Measurements from ENCODE around the gene EGFR. TPM values are rescaled to one million over a fixed set of nuclear protein-coding genes. Genes with fewer than 3 reads are reported as not detected.

EGFR gene
- total RNA-seq, 2 experiments from 2014 or later = 0.09 TPM; not detected in 1

DNA sequence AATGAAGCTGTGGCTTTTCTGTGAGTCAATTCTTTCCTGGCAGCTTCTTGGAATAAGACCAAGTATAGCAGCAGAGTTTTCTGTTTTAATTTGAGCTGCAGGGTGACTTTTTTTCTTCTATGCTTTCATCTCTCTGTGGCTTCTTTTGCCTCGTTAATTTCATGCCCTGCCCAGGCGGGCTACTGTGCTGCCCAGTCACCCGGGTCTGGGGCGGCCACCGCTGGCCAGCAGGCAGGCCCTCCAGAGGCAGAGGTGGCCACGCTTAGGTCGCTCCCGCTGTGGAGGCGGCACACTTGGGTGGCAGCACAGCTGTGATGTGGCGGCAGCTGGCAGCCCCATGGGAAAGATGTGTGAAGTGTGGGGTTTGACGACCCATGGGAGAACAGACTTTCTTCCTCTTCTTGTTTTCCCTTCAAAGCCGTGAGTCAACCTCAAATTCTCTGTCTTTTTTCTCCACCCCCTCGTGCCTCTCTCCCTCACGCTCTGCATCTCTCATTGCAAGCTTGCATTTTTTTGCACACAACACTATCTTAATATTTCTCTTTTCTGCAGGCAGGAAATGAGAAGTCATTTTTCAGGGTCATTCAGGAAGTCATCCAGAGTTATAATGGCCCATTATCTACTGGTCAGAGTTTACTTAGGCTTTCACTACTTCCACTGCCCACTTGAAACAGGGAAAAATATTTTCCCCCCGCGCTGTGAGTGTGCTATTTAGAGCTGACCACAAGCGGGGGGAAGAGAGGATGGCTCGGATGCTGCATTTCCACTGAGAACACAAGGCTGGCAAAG, 67.8 kb downstream of the EGFR start:
- CTCF ChIA-PET = interaction anchor here (1.2 to 1.3 kb wide), 3 partner anchors 10 to 169 kb away, joined by 3 to 6 read pairs (median 6); no protein-coding TSS in a partner anchor

GRCh38 chr7:55087521-55087961, 68.7 kb downstream of the EGFR start:
- peaks cover 15% of the 10 kb centered on the region for H3K4me1 Mint-ChIP-seq
- H3K27ac Mint-ChIP-seq = no peak overlapping the region
- no peaks in the 10 kb centered on the region for H3K9me3 Mint-ChIP-seq (ENCODE audit: low read depth)
- peaks cover 19% of the 10 kb centered on the region for H3K27me3 Mint-ChIP-seq
- H3K4me3 Mint-ChIP-seq = no peak overlapping the region
- CTCF ChIA-PET = no interaction called here
- no peak for DNase-seq
- H3K36me3 Mint-ChIP-seq (ENCODE audit: low read depth) = no peaks in the 10 kb centered on the region
- POLR2A ChIA-PET = no interaction called here
- intact Hi-C loops (cut with DNase I, micrococcal nuclease) = loop anchor here (2.0 to 5.0 kb wide), 3 partner anchors 15 to 45 kb away; no protein-coding TSS in a partner anchor
- no peak for ATAC-seq

More for the DNA sequence above, 67.8 kb downstream of the EGFR start:
- Mint-ChIP-seq H3K4me3 (no peak overlapping the region), H3K27ac (peak overlapping the region; percentile 29), H3K27me3 (peaks cover 24% of the 10 kb centered on the region), H3K36me3 (ENCODE audit: low read depth) (no peaks in the 10 kb centered on the region), H3K4me1 (peaks cover 15% of the 10 kb centered on the region), H3K9me3 (ENCODE audit: low read depth) (no peaks in the 10 kb centered on the region)
- intact Hi-C loops (cut with DNase I, micrococcal nuclease) = loop anchor here (1.0 to 5.0 kb wide), 4 partner anchors 12 to 46 kb away; no protein-coding TSS in a partner anchor
- ATAC-seq (peak; percentile 79), DNase-seq (peak; percentile 45)
- POLR2A ChIA-PET = interaction anchor here (0.6 to 0.9 kb wide), 2 partner anchors 91 to 422 kb away, joined by 3 to 4 read pairs; no protein-coding TSS in a partner anchor

GRCh38 chr7:55088107-55088506, 69.3 kb downstream of the EGFR start:
- no peaks in the 10 kb centered on the region for H3K9me3 Mint-ChIP-seq (ENCODE audit: low read depth)
- peaks cover 15% of the 10 kb centered on the region for H3K4me1 Mint-ChIP-seq
- intact Hi-C loops (cut with DNase I, micrococcal nuclease) = loop anchor here in 1 of 2 experiments (5.0 kb wide), 1 partner anchor 44 kb away; no protein-coding TSS in a partner anchor
- POLR2A ChIA-PET = no interaction called here
- no peaks in the 10 kb centered on the region for H3K36me3 Mint-ChIP-seq (ENCODE audit: low read depth)
- ATAC-seq = no peak
- CTCF ChIA-PET = no interaction called here
- no peak for DNase-seq
- no peak overlapping the region for H3K4me3 Mint-ChIP-seq
- no peak overlapping the region for H3K27ac Mint-ChIP-seq
- peaks cover 16% of the 10 kb centered on the region for H3K27me3 Mint-ChIP-seq

GRCh38 chr7:55088620-55089019, 69.8 kb downstream of the EGFR start:
- Mint-ChIP-seq H3K27ac (no peak overlapping the region), H3K4me3 (no peak overlapping the region), H3K4me1 (peaks cover 15% of the 10 kb centered on the region), H3K36me3 (ENCODE audit: low read depth) (no peaks in the 10 kb centered on the region), H3K27me3 (peaks cover 17% of the 10 kb centered on the region), H3K9me3 (ENCODE audit: low read depth) (no peaks in the 10 kb centered on the region)
- DNase-seq (no peak), ATAC-seq (no peak)
- CTCF ChIA-PET = no interaction called here
- intact Hi-C loops (cut with DNase I, micrococcal nuclease) = loop anchor here in 1 of 2 experiments (5.0 kb wide), 1 partner anchor 44 kb away; no protein-coding TSS in a partner anchor
- POLR2A ChIA-PET = interaction anchor here (0.6 kb wide), 1 partner anchor 19 kb away, joined by 3 read pairs; no protein-coding TSS in a partner anchor

DNA sequence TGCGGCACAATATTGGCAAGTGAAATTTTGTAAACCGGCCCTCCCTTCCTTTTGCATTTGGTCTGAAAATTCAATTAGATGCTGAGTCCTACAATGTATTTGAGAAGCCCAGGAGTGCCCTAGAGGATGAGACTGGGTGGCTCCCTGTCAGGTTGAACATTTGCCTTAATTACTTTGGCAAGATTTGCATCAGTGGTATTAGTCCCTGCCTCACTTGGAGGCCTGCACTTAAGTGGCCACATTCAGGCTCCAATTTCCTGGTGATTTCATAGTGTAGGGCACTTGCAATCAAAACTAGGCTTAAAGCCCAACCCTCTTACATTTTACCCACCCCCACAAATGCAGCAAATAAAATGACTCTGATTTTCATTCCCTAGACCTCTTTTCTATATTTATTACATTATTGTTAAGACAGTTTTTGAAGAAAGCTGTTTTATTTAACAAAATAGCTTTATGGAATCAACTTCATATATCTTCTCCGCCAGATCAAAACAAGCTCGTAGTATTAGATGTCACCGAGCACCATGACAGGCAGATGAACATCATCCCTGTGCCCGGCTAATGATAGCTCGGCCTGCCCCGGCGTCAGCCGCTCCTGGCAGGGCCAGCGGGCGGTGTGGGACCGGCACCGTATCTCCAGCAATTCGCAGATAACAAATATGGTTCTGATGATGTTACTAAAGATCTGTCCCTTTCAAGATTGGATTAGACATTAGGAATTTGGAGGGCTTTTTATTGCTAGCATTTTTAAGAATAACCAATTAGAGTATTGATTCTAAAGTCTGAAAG, 73.6 kb downstream of the EGFR start:
- intact Hi-C loops (cut with DNase I, micrococcal nuclease) = no loop called here
- no peaks in the 10 kb centered on the region for H3K36me3 Mint-ChIP-seq (ENCODE audit: low read depth)
- CTCF ChIA-PET = no interaction called here

GRCh38 chr7:55092975-55093373, 74.2 kb downstream of the EGFR start:
- DNase-seq (no peak), ATAC-seq (no peak)
- Mint-ChIP-seq H3K27ac (no peak overlapping the region), H3K27me3 (peaks cover 18% of the 10 kb centered on the region), H3K4me1 (no peaks in the 10 kb centered on the region), H3K4me3 (no peak overlapping the region), H3K9me3 (ENCODE audit: low read depth) (no peaks in the 10 kb centered on the region), H3K36me3 (ENCODE audit: low read depth) (no peaks in the 10 kb centered on the region)
- intact Hi-C loops (cut with DNase I, micrococcal nuclease) = no loop called here
- ChIA-PET POLR2A (no interaction called here), CTCF (no interaction called here)

More for the DNA sequence above, 73.6 kb downstream of the EGFR start:
- POLR2A ChIA-PET = no interaction called here
- H3K27ac Mint-ChIP-seq = no peak overlapping the region
- H3K4me3 Mint-ChIP-seq = no peak overlapping the region
- no peaks in the 10 kb centered on the region for H3K9me3 Mint-ChIP-seq (ENCODE audit: low read depth)
- ATAC-seq (no peak), DNase-seq (no peak)
- peaks cover 3% of the 10 kb centered on the region for H3K4me1 Mint-ChIP-seq
- peaks cover 18% of the 10 kb centered on the region for H3K27me3 Mint-ChIP-seq

DNA sequence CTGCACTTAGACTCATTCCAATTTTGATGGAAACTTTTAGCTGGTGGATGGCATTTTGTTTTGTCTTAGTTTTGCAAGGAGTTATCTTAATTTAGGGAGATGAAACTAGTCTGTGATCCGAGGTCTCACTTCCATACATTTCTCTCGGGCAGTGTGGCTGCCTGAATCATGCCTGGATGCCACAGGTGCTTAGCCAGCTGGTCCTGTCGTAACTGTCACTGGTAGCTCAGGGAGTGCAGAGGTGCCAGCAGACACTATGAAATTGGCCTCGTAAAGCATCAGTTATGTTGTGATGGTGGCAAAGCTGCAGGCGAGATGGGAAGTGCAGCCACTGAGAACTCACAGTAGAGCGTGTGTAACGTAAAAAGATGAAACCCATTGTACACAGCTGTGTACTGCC, 74.9 kb downstream of the EGFR start:
- intact Hi-C loops (cut with DNase I, micrococcal nuclease) = no loop called here
- DNase-seq = no peak
- Mint-ChIP-seq H3K9me3 (ENCODE audit: low read depth) (no peaks in the 10 kb centered on the region), H3K27ac (no peak overlapping the region), H3K4me1 (no peaks in the 10 kb centered on the region), H3K27me3 (peaks cover 18% of the 10 kb centered on the region), H3K4me3 (no peak overlapping the region), H3K36me3 (ENCODE audit: low read depth) (no peaks in the 10 kb centered on the region)
- ATAC-seq = no peak
- ChIA-PET CTCF (interaction anchor here (0.6 kb wide), 1 partner anchor 161 kb away, joined by 3 read pairs; no protein-coding TSS in a partner anchor), POLR2A (no interaction called here)

GRCh38 chr7:55094092-55094690, 75.4 kb downstream of the EGFR start:
- Mint-ChIP-seq H3K4me3 (no peak overlapping the region), H3K27ac (no peak overlapping the region), H3K27me3 (peaks cover 22% of the 10 kb centered on the region), H3K36me3 (ENCODE audit: low read depth) (no peaks in the 10 kb centered on the region), H3K9me3 (ENCODE audit: low read depth) (no peaks in the 10 kb centered on the region), H3K4me1 (no peaks in the 10 kb centered on the region)
- CTCF ChIA-PET = interaction anchor here (0.6 kb wide), 1 partner anchor 160 kb away, joined by 3 read pairs; no protein-coding TSS in a partner anchor
- POLR2A ChIA-PET = no interaction called here
- intact Hi-C loops (cut with DNase I, micrococcal nuclease) = no loop called here
- ATAC-seq (no peak), DNase-seq (no peak)

GRCh38 chr7:55095672-55096071, 76.9 kb downstream of the EGFR start:
- CTCF ChIA-PET = no interaction called here
- intact Hi-C loops (cut with DNase I, micrococcal nuclease) = no loop called here
- Mint-ChIP-seq H3K4me3 (no peak overlapping the region), H3K27ac (no peak overlapping the region), H3K36me3 (ENCODE audit: low read depth) (no peaks in the 10 kb centered on the region), H3K9me3 (ENCODE audit: low read depth) (no peaks in the 10 kb centered on the region), H3K27me3 (peaks cover 24% of the 10 kb centered on the region), H3K4me1 (no peaks in the 10 kb centered on the region)
- POLR2A ChIA-PET = no interaction called here
- ATAC-seq (no peak), DNase-seq (no peak)

- Mint-ChIP-seq H3K9me3 (ENCODE audit: low read depth) (no peaks in the 10 kb centered on the region), H3K36me3 (ENCODE audit: low read depth) (no peaks in the 10 kb centered on the region), H3K27me3 (peaks cover 24% of the 10 kb centered on the region), H3K27ac (no peak overlapping the region), H3K4me3 (no peak overlapping the region), H3K4me1 (no peaks in the 10 kb centered on the region)
- intact Hi-C loops (cut with DNase I, micrococcal nuclease) = no loop called here
- CTCF ChIA-PET = no interaction called here
- ATAC-seq (no peak), DNase-seq (no peak)
- POLR2A ChIA-PET = no interaction called here
These were observed 77.5 kb downstream of the EGFR start for GRCh38 chr7:55096323-55096722.

GRCh38 chr7:55097100-55097499, 78.3 kb downstream of the EGFR start:
- Mint-ChIP-seq H3K27me3 (peaks cover 31% of the 10 kb centered on the region), H3K27ac (no peak overlapping the region), H3K36me3 (ENCODE audit: low read depth) (no peaks in the 10 kb centered on the region), H3K4me1 (no peaks in the 10 kb centered on the region), H3K4me3 (no peak overlapping the region), H3K9me3 (ENCODE audit: low read depth) (no peaks in the 10 kb centered on the region)
- ATAC-seq (no peak), DNase-seq (no peak)
- ChIA-PET POLR2A (no interaction called here), CTCF (no interaction called here)
- intact Hi-C loops (cut with DNase I, micrococcal nuclease) = no loop called here
